IPS-18a (cell line): Measurements from ENCODE around the gene PARVA.
"Not testable (repeated sequence)": the region's sequence is repeated elsewhere in the genome, so short reads cannot be mapped to it uniquely, and the experiment has no call there.

Source experiments
- H3K27ac ChIP-seq: one replicate; pipeline ENCODE4 v1.5.1; 2013; ENCODE audit warnings: low read length
- H3K27me3 ChIP-seq: one replicate; pipeline ENCODE4 v1.6.1; 2013; ENCODE audit warnings: mild to moderate bottlenecking, low read length; ENCODE audit not compliant: control insufficient read depth, insufficient read depth
- H3K36me3 ChIP-seq: one replicate; pipeline ENCODE4 v1.6.1; 2013; ENCODE audit warnings: low read depth, low read length; ENCODE audit not compliant: control insufficient read depth
- H3K4me1 ChIP-seq: one replicate; pipeline ENCODE4 v1.6.1; 2013; ENCODE audit warnings: low read depth, low read length; ENCODE audit not compliant: control insufficient read depth
- H3K4me3 ChIP-seq: one replicate; pipeline ENCODE4 v1.5.1; 2013; ENCODE audit warnings: low read length
- H3K9ac ChIP-seq: one replicate; pipeline ENCODE4 v1.6.1; 2013; ENCODE audit warnings: mild to moderate bottlenecking, low read length, moderate library complexity
- H3K9me3 ChIP-seq: one replicate; pipeline ENCODE4 v1.6.1; 2013; ENCODE audit warnings: low read depth, low read length; ENCODE audit not compliant: control insufficient read depth

Gene PARVA

GRCh38 chr11:12516387-12517105 lies 139.2 kb downstream of the PARVA start:
- Histone ChIP-seq H3K36me3 (no peaks in the 10 kb centered on the region), H3K9ac (no peak overlapping the region), H3K4me1 (no peaks in the 10 kb centered on the region), H3K9me3 (no peaks in the 10 kb centered on the region), H3K27ac (no peak overlapping the region), H3K4me3 (no peak overlapping the region), H3K27me3 (no peaks in the 10 kb centered on the region)

DNA sequence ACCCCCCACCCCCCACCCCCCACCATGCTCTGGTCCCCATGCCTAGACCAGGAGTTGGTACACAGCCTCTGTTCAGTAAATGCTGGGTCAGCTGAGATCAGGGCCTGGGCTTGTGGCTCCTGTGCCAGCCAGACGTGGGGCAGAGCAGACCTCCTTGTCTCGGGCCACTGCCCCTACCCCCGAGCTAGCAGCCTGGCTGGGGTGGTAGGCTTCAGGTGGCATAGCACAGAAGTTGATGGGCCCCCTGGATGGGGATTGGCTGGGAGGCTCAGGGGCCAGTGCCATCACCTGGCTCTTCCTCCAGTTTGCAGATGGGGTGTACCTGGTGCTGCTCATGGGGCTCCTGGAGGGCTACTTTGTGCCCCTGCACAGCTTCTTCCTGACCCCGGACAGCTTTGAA lies 139.9 kb downstream of the PARVA start:
- H3K4me3 ChIP-seq = no peak overlapping the region
- H3K27me3 ChIP-seq = no peaks in the 10 kb centered on the region
- no peak overlapping the region for H3K9ac ChIP-seq
- no peaks in the 10 kb centered on the region for H3K36me3 ChIP-seq
- no peaks in the 10 kb centered on the region for H3K4me1 ChIP-seq
- H3K27ac ChIP-seq = no peak overlapping the region
- no peaks in the 10 kb centered on the region for H3K9me3 ChIP-seq

DNA sequence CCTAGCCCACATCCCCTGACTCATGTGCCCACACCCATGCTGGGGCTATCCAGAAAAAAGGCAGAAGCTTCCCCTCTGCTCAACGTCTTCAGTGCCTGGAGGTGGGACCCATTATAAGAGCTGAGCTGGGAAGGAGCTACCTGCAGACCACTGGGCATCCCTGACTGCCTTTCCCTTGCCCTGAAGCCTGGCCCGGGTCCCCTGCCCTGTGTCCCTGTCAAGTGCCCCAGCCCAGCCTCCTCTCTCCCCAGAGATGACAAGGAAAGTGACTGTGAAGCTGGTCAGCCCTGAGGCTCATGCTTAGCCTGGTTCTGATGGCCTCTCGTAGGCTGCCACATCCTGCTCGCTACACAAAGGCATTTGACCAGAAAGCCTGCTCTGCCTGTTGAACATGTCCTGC lies 140.4 kb downstream of the PARVA start:
- H3K9me3 ChIP-seq = no peaks in the 10 kb centered on the region
- H3K4me3 ChIP-seq = no peak overlapping the region
- H3K4me1 ChIP-seq = no peaks in the 10 kb centered on the region
- no peaks in the 10 kb centered on the region for H3K27me3 ChIP-seq
- H3K9ac ChIP-seq = no peak overlapping the region
- H3K27ac ChIP-seq = no peak overlapping the region
- no peaks in the 10 kb centered on the region for H3K36me3 ChIP-seq

- Histone ChIP-seq H3K9me3 (no peaks in the 10 kb centered on the region), H3K36me3 (no peaks in the 10 kb centered on the region), H3K4me3 (no peak overlapping the region), H3K27me3 (no peaks in the 10 kb centered on the region), H3K4me1 (no peaks in the 10 kb centered on the region), H3K27ac (no peak overlapping the region), H3K9ac (no peak overlapping the region)
Measured at GRCh38 chr11:12518606-12519385, 141.4 kb downstream of the PARVA start.

GRCh38 chr11:12520054-12520453 lies 142.7 kb downstream of the PARVA start:
- H3K9me3 ChIP-seq = no peaks in the 10 kb centered on the region
- H3K4me1 ChIP-seq = no peaks in the 10 kb centered on the region
- H3K27ac ChIP-seq = no peak overlapping the region
- no peaks in the 10 kb centered on the region for H3K27me3 ChIP-seq
- H3K4me3 ChIP-seq = no peak overlapping the region
- no peak overlapping the region for H3K9ac ChIP-seq
- no peaks in the 10 kb centered on the region for H3K36me3 ChIP-seq

GRCh38 chr11:12520576-12520975 lies 143.2 kb downstream of the PARVA start:
- H3K4me3 ChIP-seq, H3K36me3 ChIP-seq, H3K27ac ChIP-seq, H3K9ac ChIP-seq, H3K9me3 ChIP-seq, H3K27me3 ChIP-seq, H3K4me1 ChIP-seq: not testable (repeated sequence)

- Histone ChIP-seq H3K4me1 (no peaks in the 10 kb centered on the region), H3K27me3 (no peaks in the 10 kb centered on the region), H3K36me3 (no peaks in the 10 kb centered on the region), H3K9ac (no peak overlapping the region), H3K4me3 (no peak overlapping the region), H3K27ac (no peak overlapping the region), H3K9me3 (no peaks in the 10 kb centered on the region)
Measured at GRCh38 chr11:12523180-12523924, 146.0 kb downstream of the PARVA start.

- H3K27me3 ChIP-seq = no peaks in the 10 kb centered on the region
- no peaks in the 10 kb centered on the region for H3K4me1 ChIP-seq
- H3K9ac ChIP-seq = no peak overlapping the region
- no peaks in the 10 kb centered on the region for H3K36me3 ChIP-seq
- H3K4me3 ChIP-seq = no peak overlapping the region
- H3K27ac ChIP-seq = no peak overlapping the region
- no peaks in the 10 kb centered on the region for H3K9me3 ChIP-seq
Measured at GRCh38 chr11:12524865-12525264, 147.5 kb downstream of the PARVA start.

DNA sequence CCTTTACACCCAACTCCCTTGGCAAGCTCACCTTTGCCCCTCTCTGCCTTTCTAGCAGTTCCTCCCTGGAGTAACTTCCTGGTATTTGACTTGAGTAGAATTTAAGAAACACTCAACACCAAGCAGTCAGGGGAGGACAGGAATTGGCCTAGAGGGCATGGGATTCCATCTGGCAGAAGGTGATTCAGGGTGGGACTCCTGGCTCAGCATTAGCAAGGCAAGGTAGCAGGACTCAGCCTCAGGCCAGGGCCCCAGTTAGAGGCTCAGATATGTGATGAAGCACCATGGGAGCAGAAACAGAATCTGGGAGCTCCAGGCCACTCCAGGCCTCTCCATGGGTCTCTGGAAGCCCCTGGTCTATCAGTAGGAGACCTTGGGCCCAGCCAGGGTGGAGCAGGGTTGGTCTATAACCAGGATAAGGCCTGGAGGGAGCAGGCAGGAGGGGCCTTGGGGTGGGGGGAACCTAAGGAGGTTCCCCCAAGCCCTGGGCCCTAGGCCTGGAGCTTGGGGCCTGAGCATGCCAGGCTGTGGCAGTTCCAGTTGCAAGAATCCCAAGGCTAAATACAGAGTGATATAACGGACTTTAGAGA lies 148.2 kb downstream of the PARVA start:
- Histone ChIP-seq H3K4me1 (no peaks in the 10 kb centered on the region), H3K9ac (no peak overlapping the region), H3K36me3 (no peaks in the 10 kb centered on the region), H3K27me3 (no peaks in the 10 kb centered on the region), H3K9me3 (no peaks in the 10 kb centered on the region), H3K4me3 (no peak overlapping the region), H3K27ac (no peak overlapping the region)

GRCh38 chr11:12526789-12527188 lies 149.4 kb downstream of the PARVA start:
- no peak overlapping the region for H3K4me3 ChIP-seq
- no peak overlapping the region for H3K9ac ChIP-seq
- no peak overlapping the region for H3K27ac ChIP-seq
- H3K4me1 ChIP-seq = no peaks in the 10 kb centered on the region
- no peaks in the 10 kb centered on the region for H3K36me3 ChIP-seq
- no peaks in the 10 kb centered on the region for H3K9me3 ChIP-seq
- no peaks in the 10 kb centered on the region for H3K27me3 ChIP-seq

DNA sequence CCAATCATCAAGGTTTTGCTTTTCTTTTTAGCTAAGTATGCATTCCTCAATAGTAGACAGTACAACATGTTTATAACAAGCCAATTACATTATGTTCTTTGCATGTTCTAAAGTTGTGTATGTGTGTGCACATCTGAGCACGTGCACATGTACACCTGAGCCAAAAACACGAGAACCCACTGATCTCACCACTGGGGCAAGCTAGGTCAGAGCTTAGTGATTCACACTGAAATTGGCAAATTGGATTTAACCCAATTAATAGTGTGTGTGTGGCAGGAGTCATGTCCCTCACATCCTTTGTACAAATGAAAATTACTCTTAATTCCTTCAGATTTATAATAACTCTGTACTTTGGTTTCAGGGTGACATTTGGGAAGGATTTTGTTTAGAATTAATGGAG lies 151.1 kb downstream of the PARVA start:
- H3K9ac ChIP-seq = no peak overlapping the region
- H3K27me3 ChIP-seq = no peaks in the 10 kb centered on the region
- H3K9me3 ChIP-seq = no peaks in the 10 kb centered on the region
- H3K27ac ChIP-seq = no peak overlapping the region
- H3K36me3 ChIP-seq = no peaks in the 10 kb centered on the region
- H3K4me1 ChIP-seq = no peaks in the 10 kb centered on the region
- H3K4me3 ChIP-seq = no peak overlapping the region
